Lung (tissue), 12 donors: Measurements from ENCODE around the gene TENM3. TPM values are rescaled to one million over a fixed set of nuclear protein-coding genes. Genes with fewer than 3 reads are reported as not detected.

ENCODE experiments used
- ATAC-seq: fragments of 200-7000 bp; cut with Tn5 transposase; one replicate; pipeline ENCODE4 v1.9.1; 2020; ENCODE audit warnings: moderate number of reproducible peaks; ENCODE audit not compliant: insufficient read depth, low FRiP score
- DNase-seq, 3 donors: peaks; one replicate each; pipeline ENCODE4 v3.0.0-alpha.2; 2013 to 2017
- H3K27ac ChIP-seq, 2 donors: one replicate each; pipeline ENCODE4 v1.5.1; 2013; ENCODE audit warnings: mild to moderate bottlenecking in 2 of 2, moderate library complexity in 2 of 2, control low read depth in 1 of 2, inconsistent platforms in 1 of 2, low read depth in 1 of 2, low read length in 1 of 2
- H3K27me3 ChIP-seq, 3 donors: one replicate each; pipeline ENCODE4 v1.5.1; 2013; ENCODE audit warnings: low read length in 2 of 3; ENCODE audit not compliant: control insufficient read depth in 3 of 3, insufficient read depth in 3 of 3
- H3K36me3 ChIP-seq, 4 donors: one replicate each; pipeline ENCODE4 v1.5.1; 2013; ENCODE audit warnings: low read length in 4 of 4, mild to moderate bottlenecking in 1 of 4, moderate library complexity in 1 of 4; ENCODE audit not compliant: control insufficient read depth in 4 of 4, insufficient read depth in 4 of 4
- H3K4me1 ChIP-seq, 5 donors: one replicate each; pipeline ENCODE4 v1.5.1; 2013; ENCODE audit warnings: low read length in 5 of 5, mild to moderate bottlenecking in 2 of 5, moderate library complexity in 1 of 5; ENCODE audit not compliant: control insufficient read depth in 5 of 5, insufficient read depth in 5 of 5
- H3K4me3 ChIP-seq: one replicate; pipeline ENCODE4 v1.5.1; 2013; ENCODE audit warnings: mild to moderate bottlenecking, control low read depth, moderate library complexity
- H3K9ac ChIP-seq, 2 donors: one replicate each; pipeline ENCODE4 v1.5.1; 2013; ENCODE audit warnings: low read length in 2 of 2, control low read depth in 1 of 2; ENCODE audit not compliant: insufficient read depth in 1 of 2
- H3K9me3 ChIP-seq, 4 donors: one replicate each; pipeline ENCODE4 v1.5.1; 2013; ENCODE audit warnings: low read length in 3 of 4, mild to moderate bottlenecking in 1 of 4, moderate library complexity in 1 of 4; ENCODE audit not compliant: control insufficient read depth in 4 of 4, insufficient read depth in 3 of 4
- CTCF ChIP-seq: IDR thresholded peaks from 2 replicates; pipeline ENCODE4 v1.5.1; 2012; ENCODE audit warnings: mild to moderate bottlenecking; ENCODE audit errors: control extremely low read depth, extremely low read depth
- WGBS, 2 donors: extraction: QIAGEN DNeasy Blood & Tissue Kit; methylation state at CpG; one replicate each; pipeline ENCODE4 v1.1.7; 2013; 5-methylcytosine and 5-hydroxymethylcytosine counted together
- polyA plus RNA-seq, 2 donors: library from polyadenylated mRNA; stranded (reverse); fragments of 200-250 nt; gene quantifications; one replicate each; pipeline ENCODE4 v1.2.1, GENCODE V29; 2013
- total RNA-seq, 2 donors: library from RNA; depleted of rRNA in 1 of 2; stranded (reverse); fragments of >200 nt in 1 of 2; gene quantifications; one replicate each; pipeline ENCODE4 v1.2.1, GENCODE V29; 2014 to 2021
- donor health status: control.
- donor health status: control.
- donor health status: Bipolar disorder and iron deficiency.
- donor health status: healthy.
- donor health status: DM: yes; HTN: yes; CAD: no.

TENM3 gene
- total and polyA plus RNA-seq, 4 donors: 0.14 to 5.3 (median 2.2) TPM

- TF ChIP-seq CTCF: no peak
- H3K4me3 ChIP-seq: no peak overlapping the region
- WGBS, 2 donors: 83 to 86% methylated on average over 2 of the region's 2 CpGs
- no peak overlapping the region for H3K9ac ChIP-seq
- peaks cover 0 to under 1% (median 0%) of the 10 kb centered on the region in 5 donors for H3K4me1 ChIP-seq
- H3K9me3 ChIP-seq: peaks cover 0 to 4% (median 1%) of the 10 kb centered on the region in 4 donors
- ATAC-seq (no peak), DNase-seq (no peak)
- peaks cover 0 to 4% (median 0%) of the 10 kb centered on the region in 3 donors for H3K27me3 ChIP-seq
- H3K36me3 ChIP-seq: no peaks in the 10 kb centered on the region
- no peak overlapping the region for H3K27ac ChIP-seq
These were observed 345.9 kb downstream of the TENM3 start for GRCh38 chr4:182589100-182589499.

- DNase-seq (no peak), ATAC-seq (no peak)
- Histone ChIP-seq H3K4me3 (no peak overlapping the region), H3K4me1 (no peaks in the 10 kb centered on the region), H3K27ac (no peak overlapping the region), H3K36me3 (no peaks in the 10 kb centered on the region), H3K9me3 (peaks cover 0 to 4% (median 0%) of the 10 kb centered on the region in 4 donors), H3K9ac (no peak overlapping the region), H3K27me3 (no peaks in the 10 kb centered on the region)
- TF ChIP-seq CTCF: no peak
- 73 to 77% methylated on average over 7 of the region's 7 CpGs for WGBS, 2 donors
These were observed 350.2 kb downstream of the TENM3 start for GRCh38 chr4:182593402-182593801.

- no peaks in the 10 kb centered on the region for H3K27me3 ChIP-seq
- no peak overlapping the region for H3K27ac ChIP-seq
- H3K36me3 ChIP-seq: no peaks in the 10 kb centered on the region
- no peak for ATAC-seq
- TF ChIP-seq CTCF: no peak
- 47 to 61% methylated on average over 1 of the region's 1 CpG for WGBS, 2 donors
- H3K4me1 ChIP-seq: no peaks in the 10 kb centered on the region
- H3K4me3 ChIP-seq: no peak overlapping the region
- peaks cover 0 to under 1% (median 0%) of the 10 kb centered on the region in 4 donors for H3K9me3 ChIP-seq
- no peak overlapping the region for H3K9ac ChIP-seq
- no peak for DNase-seq
These were observed 350.7 kb downstream of the TENM3 start for GRCh38 chr4:182593864-182594263.

GRCh38 chr4:182600093-182600492 lies 356.9 kb downstream of the TENM3 start:
- Histone ChIP-seq H3K9me3 (no peaks in the 10 kb centered on the region), H3K27me3 (no peaks in the 10 kb centered on the region), H3K4me3 (no peak overlapping the region), H3K27ac (no peak overlapping the region), H3K4me1 (peaks cover 0 to 6% (median 0%) of the 10 kb centered on the region in 5 donors), H3K36me3 (no peaks in the 10 kb centered on the region), H3K9ac (no peak overlapping the region)
- ATAC-seq: no peak
- WGBS, 2 donors: 67 to 76% methylated on average over 2 of the region's 2 CpGs
- TF ChIP-seq CTCF: no peak
- DNase-seq: no peak
